Stomach (tissue), 9 donors: Measurements from ENCODE around the gene DGLUCY. TPM values are rescaled to one million over a fixed set of nuclear protein-coding genes. Genes with fewer than 3 reads are reported as not detected.

Source experiments
- DNase-seq, 2 donors: peaks; one replicate each; pipeline versions ENCODE4 v3.0.0 to v3.0.0-alpha.2; 2013 to 2019
- H3K27ac ChIP-seq, 5 donors: fragments of 200-600 bp in 4 of 5; sonication (generic) in 4 of 5; one replicate each; pipeline ENCODE4 v1.5.1; 2013 to 2019; ENCODE audit warnings: mild to moderate bottlenecking in 1 of 5, moderate library complexity in 1 of 5
- H3K27me3 ChIP-seq, 3 donors: fragments of 200-600 bp; sonication (generic); one replicate each; pipeline ENCODE4 v1.5.1; 2017 to 2019; ENCODE audit warnings: mixed run types in 1 of 3
- H3K36me3 ChIP-seq, 4 donors: fragments of 200-600 bp; sonication (generic); 1 replicate in 3 of 4; 2 replicates in 1 of 4; pipeline ENCODE4 v1.5.1; 2016 to 2019
- H3K4me1 ChIP-seq, 4 donors: fragments of 200-600 bp; sonication (generic); one replicate each; pipeline ENCODE4 v1.5.1; 2016 to 2019
- H3K4me3 ChIP-seq, 4 donors: fragments of 200-600 bp; sonication (generic) in 3 of 4; one replicate each; pipeline ENCODE4 v1.5.1; 2016 to 2019; ENCODE audit warnings: mild to moderate bottlenecking in 1 of 4
- H3K9me3 ChIP-seq, 4 donors: fragments of 200-600 bp; sonication (generic); one replicate each; pipeline ENCODE4 v1.5.1; 2016 to 2019
- CTCF ChIP-seq, 7 experiments: fragments of 450-650 bp in 4 of 7; fragments of 200-600 bp in 3 of 7; sonication (generic) in 3 of 7; IDR thresholded peaks; one replicate each; pipeline ENCODE4 v1.5.1; 2016 to 2019; ENCODE audit warnings: antibody characterized with exemption in 7 of 7, control low read depth in 2 of 7, mild to moderate bottlenecking in 1 of 7
- EP300 ChIP-seq: sonication (generic); formaldehyde crosslinking; IDR thresholded peaks from one replicate; pipeline ENCODE4 v1.6.1; 2017; ENCODE audit warnings: antibody characterized with exemption
- POLR2A ChIP-seq, 4 donors: fragments of 450-650 bp; IDR thresholded peaks; one replicate each; pipeline ENCODE4 v1.6.1; 2016; ENCODE audit warnings: antibody characterized with exemption in 4 of 4, control low read depth in 2 of 4, mild to moderate bottlenecking in 1 of 4, moderate library complexity in 1 of 4
- POLR2AphosphoS5 ChIP-seq, 3 donors: sonication (generic); formaldehyde crosslinking; IDR thresholded peaks; one replicate each; pipeline ENCODE4 v1.6.1; 2016; ENCODE audit warnings: antibody characterized with exemption in 3 of 3
- WGBS, 5 donors: extraction: QIAGEN DNeasy Blood & Tissue Kit in 3 of 5; methylation state at CpG; one replicate each; pipeline versions ENCODE4 v1.1.5 to v1.1.7; 2013 to 2018; 5-methylcytosine and 5-hydroxymethylcytosine counted together
- intact Hi-C: fragments of 100-400 bp; cut with DNase I; formaldehyde crosslinking; loops from one replicate; pipeline ENCODE4 v1.15.1; 2023; ENCODE audit warnings: low total_unique reads
- polyA plus RNA-seq, 3 donors: library from polyadenylated mRNA; stranded (reverse); fragments of 200-250 nt; gene quantifications; one replicate each; pipeline ENCODE4 v1.2.3, GENCODE V29; 2013
- total RNA-seq, 5 donors: library from RNA; depleted of rRNA; stranded (reverse); fragments of >200 nt; gene quantifications; one replicate each; pipeline versions ENCODE4 v1.1.0 to v1.2.3, GENCODE V29; 2014 to 2016
- donor health status: healthy with polysubstance abuse.
- donor health status: Bipolar disorder and iron deficiency.
- donor health status: healthy.

The DGLUCY gene
- total and polyA plus RNA-seq, 8 donors, result 24.1 to 122 (median 67.1) TPM

- TF ChIP-seq EP300, result no peak
- no peak for TF ChIP-seq POLR2AphosphoS5 (IDR thresholded peaks at IDR 0.05)
- no peak for TF ChIP-seq CTCF (IDR thresholded peaks at IDR 0.05)
- TF ChIP-seq POLR2A (IDR thresholded peaks at IDR 0.05), result no peak
- intact Hi-C loops, result no loop called here
- Histone ChIP-seq H3K9me3 (no peaks in the 10 kb centered on the region), H3K27me3 (no peaks in the 10 kb centered on the region), H3K4me3 (no peak overlapping the region), H3K27ac (peak overlapping the region in 4 of 5 donors; percentile 9 to 54 (median 27)), H3K4me1 (peaks cover 36 to 67% (median 53%) of the 10 kb centered on the region in 4 donors), H3K36me3 (peaks cover 48 to 76% (median 73%) of the 10 kb centered on the region in 4 donors)
- WGBS, 5 donors, result 76 to 91% (median 83%) methylated on average over 6 of the region's 6 CpGs
- DNase-seq, result no peak
Observed at GRCh38 chr14:91159906-91160305, 46.0 kb downstream of the DGLUCY start.

- DNase-seq, result peak in 1 of 2 donors; percentile 76
- Histone ChIP-seq H3K4me3 (no peak overlapping the region), H3K4me1 (peaks cover 12 to 59% (median 29%) of the 10 kb centered on the region in 4 donors), H3K27me3 (no peaks in the 10 kb centered on the region), H3K27ac (peak overlapping the region; percentile 20 to 79 (median 65)), H3K36me3 (peaks cover 57 to 100% (median 97%) of the 10 kb centered on the region in 4 donors), H3K9me3 (no peaks in the 10 kb centered on the region)
- 52 to 74% (median 54%) methylated on average over 14 of the region's 14 CpGs for WGBS, 5 donors
- TF ChIP-seq POLR2AphosphoS5 (IDR thresholded peaks at IDR 0.05) (no peak), CTCF (IDR thresholded peaks at IDR 0.05) (no peak), EP300 (no peak), POLR2A (IDR thresholded peaks at IDR 0.05) (no peak)
- intact Hi-C loops, result no loop called here
Observed at GRCh38 chr14:91163316-91163715, 49.4 kb downstream of the DGLUCY start.

GRCh38 chr14:91164676-91165075, 50.8 kb downstream of the DGLUCY start:
- Histone ChIP-seq H3K36me3 (peaks cover 54 to 100% (median 99%) of the 10 kb centered on the region in 4 donors), H3K9me3 (no peaks in the 10 kb centered on the region), H3K27me3 (no peaks in the 10 kb centered on the region), H3K27ac (peak overlapping the region; percentile 60 to 80 (median 76)), H3K4me1 (peaks cover 12 to 54% (median 25%) of the 10 kb centered on the region in 4 donors), H3K4me3 (no peak overlapping the region)
- peak; percentile 42 to 91 for DNase-seq
- TF ChIP-seq POLR2AphosphoS5 (IDR thresholded peaks at IDR 0.05) (peak; percentile 41 to 79 (median 68)), POLR2A (IDR thresholded peaks at IDR 0.05) (no peak)
- intact Hi-C loops, result no loop called here
- 32 to 78% (median 50%) methylated on average over 1 of the region's 1 CpG for WGBS, 5 donors

GRCh38 chr14:91167380-91167770, 53.5 kb downstream of the DGLUCY start:
- Histone ChIP-seq H3K27ac (peak overlapping the region in 1 of 5 donors; percentile 53), H3K4me1 (peaks cover 29 to 78% (median 47%) of the 10 kb centered on the region in 4 donors), H3K27me3 (no peaks in the 10 kb centered on the region), H3K36me3 (peaks cover 37 to 95% (median 94%) of the 10 kb centered on the region in 4 donors), H3K9me3 (no peaks in the 10 kb centered on the region), H3K4me3 (no peak overlapping the region)
- peak in 1 of 2 donors; percentile 36 for DNase-seq
- WGBS, 5 donors, result 68 to 89% (median 79%) methylated on average over 5 of the region's 5 CpGs
- intact Hi-C loops, result no loop called here
- TF ChIP-seq POLR2A (IDR thresholded peaks at IDR 0.05) (no peak), EP300 (no peak), CTCF (IDR thresholded peaks at IDR 0.05) (no peak), POLR2AphosphoS5 (IDR thresholded peaks at IDR 0.05) (no peak)

- H3K27ac ChIP-seq, result peak overlapping the region; percentile 11 to 77 (median 62)
- no peak overlapping the region for H3K4me3 ChIP-seq
- no peak for DNase-seq
- WGBS, 5 donors, result 87 to 94% (median 93%) methylated on average over 7 to 8 of the region's 8 CpGs
- peaks cover 44 to 95% (median 86%) of the 10 kb centered on the region in 4 donors for H3K36me3 ChIP-seq
- no peaks in the 10 kb centered on the region for H3K27me3 ChIP-seq
- TF ChIP-seq EP300 (no peak), POLR2AphosphoS5 (IDR thresholded peaks at IDR 0.05) (no peak), CTCF (IDR thresholded peaks at IDR 0.05) (no peak)
- intact Hi-C loops, result loop anchor here (5.0 kb wide), 1 partner anchor 268 kb away; no protein-coding TSS in a partner anchor
- H3K4me1 ChIP-seq, result peaks cover 17 to 67% (median 34%) of the 10 kb centered on the region in 4 donors
- no peaks in the 10 kb centered on the region for H3K9me3 ChIP-seq
Observed at GRCh38 chr14:91169951-91170350, 56.1 kb downstream of the DGLUCY start.
